GM10248 (cell line): ENCODE data around the gene POU6F2.
"Not testable (repeated sequence)": the region's sequence is repeated elsewhere in the genome, so short reads cannot be mapped to it uniquely, and the experiment has no call there.

Experiments
- CTCF ChIA-PET: fragments of 300-600 bp; sonication (Branson Sonifier 250); formaldehyde crosslinking; extraction: SDS; loops from one replicate; lab custom pipeline; 2021; ENCODE audit warnings: antibody characterized with exemption; lab: Yijun Ruan, JAX
- POLR2A ChIA-PET: fragments of 350-650 bp; sonication (Branson Sonifier 250); formaldehyde crosslinking; extraction: SDS; loops from one replicate; lab custom pipeline; 2020; ENCODE audit warnings: antibody characterized with exemption; lab: Yijun Ruan, JAX
- DNase-seq: peaks from one replicate; pipeline ENCODE4 v3.0.0; 2012; ENCODE audit errors: extremely low spot score
- CTCF ChIP-seq: IDR thresholded peaks from 2 replicates; pipeline ENCODE4 v1.5.1; 2012; ENCODE audit warnings: mild to moderate bottlenecking, low read depth; ENCODE audit errors: extremely low read depth, missing control alignments, control extremely low read depth

POU6F2 gene

GRCh38 chr7:39321245-39321644 lies 343.5 kb downstream of the POU6F2 start:
- no peak for TF ChIP-seq CTCF
- POLR2A ChIA-PET, result no interaction called here
- DNase-seq, result no peak
- CTCF ChIA-PET, result interaction anchor here (1.3 kb wide), 1 partner anchor 47 kb away, joined by 3 read pairs; no protein-coding TSS in a partner anchor

DNA sequence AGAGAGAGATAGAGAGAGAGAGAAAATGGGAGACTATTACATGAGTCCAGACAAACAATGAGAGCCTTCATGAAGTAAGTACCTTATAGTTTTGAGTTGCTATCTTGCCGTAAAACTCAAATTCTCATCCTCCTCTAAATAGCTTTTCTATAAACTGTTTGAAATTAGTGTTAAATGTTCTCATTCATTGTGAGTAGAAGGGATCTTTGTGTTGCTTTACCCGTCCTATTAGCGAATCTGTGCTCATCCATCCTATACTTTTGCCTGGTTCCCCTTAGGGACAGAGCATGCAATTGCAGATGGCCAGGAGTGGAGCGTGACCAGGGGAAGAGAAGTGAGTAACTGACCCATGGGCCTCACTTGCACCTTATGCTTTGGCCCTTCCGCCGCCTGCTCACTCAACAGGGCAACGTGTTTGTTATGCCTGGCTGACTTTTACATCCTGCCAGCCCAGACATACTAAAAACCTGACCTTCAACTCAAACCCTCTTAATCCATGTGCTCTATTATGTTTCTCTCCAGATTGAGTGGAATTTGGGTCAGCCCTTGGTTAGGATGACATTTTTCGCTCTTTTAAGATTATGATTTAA lies 344.3 kb downstream of the POU6F2 start:
- CTCF ChIA-PET, result no interaction called here
- POLR2A ChIA-PET, result no interaction called here
- no peak for TF ChIP-seq CTCF
- no peak for DNase-seq

DNA sequence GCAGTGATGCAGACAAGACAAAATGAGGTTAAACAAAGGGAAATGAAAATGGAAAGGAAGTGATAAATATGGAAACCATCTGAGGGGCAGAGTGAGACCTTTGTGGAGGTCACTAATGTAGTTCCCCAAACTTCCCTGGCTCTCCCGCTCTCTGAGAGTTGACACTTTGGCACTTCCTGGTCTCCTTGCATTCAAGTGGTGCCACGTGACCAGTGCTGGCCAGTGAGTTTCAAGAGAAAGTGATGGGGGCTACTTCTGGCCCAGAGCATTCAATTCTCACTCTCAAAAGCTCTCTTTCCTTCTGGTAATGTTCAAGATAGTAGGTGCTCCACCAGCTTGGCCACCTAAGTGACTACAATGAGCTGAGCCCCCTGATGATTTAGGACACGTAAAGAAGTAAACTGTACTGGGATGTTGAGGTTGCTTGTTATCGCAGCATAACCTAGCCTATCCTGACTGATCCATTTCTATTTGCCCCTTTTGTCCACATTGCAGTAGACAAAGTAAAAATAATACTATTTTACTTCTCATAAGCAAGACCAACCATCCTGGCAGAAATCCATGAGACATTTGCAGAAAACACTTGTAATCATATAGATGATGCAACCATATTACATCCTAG lies 346.5 kb downstream of the POU6F2 start:
- no peak for DNase-seq
- ChIA-PET CTCF (interaction anchor here (0.7 kb wide), 1 partner anchor 9 kb away, joined by 3 read pairs; no protein-coding TSS in a partner anchor), POLR2A (no interaction called here)
- no peak for TF ChIP-seq CTCF

- POLR2A ChIA-PET, DNase-seq: not testable (repeated sequence)
- CTCF ChIA-PET, result interaction anchor here (1.1 to 2.0 kb wide), 2 partner anchors 10 to 24 kb away, joined by 3 to 4 read pairs; no protein-coding TSS in a partner anchor
Observed at GRCh38 chr7:39331607-39332006, 353.9 kb downstream of the POU6F2 start.

DNA sequence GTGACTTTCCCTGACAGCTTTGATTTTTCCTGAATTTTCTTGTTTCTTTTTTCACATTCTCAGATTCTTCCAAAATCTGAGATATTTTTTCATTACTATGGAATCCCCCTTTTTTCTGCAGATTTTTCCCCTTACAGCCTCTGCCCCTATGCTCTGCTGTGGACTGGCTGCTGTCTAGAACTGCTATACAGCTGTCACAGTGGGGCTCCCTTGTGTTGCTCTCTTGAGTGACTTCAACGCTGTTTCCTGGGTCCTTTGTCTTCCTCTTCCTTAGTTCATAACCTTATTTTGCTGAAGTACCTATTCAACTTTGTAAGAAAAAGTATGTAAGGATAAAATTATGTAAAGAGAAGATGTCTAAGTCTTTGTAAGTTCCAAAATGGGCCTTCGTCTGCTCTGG lies 354.4 kb downstream of the POU6F2 start:
- POLR2A ChIA-PET, result no interaction called here
- no peak for TF ChIP-seq CTCF
- CTCF ChIA-PET, result interaction anchor here (1.1 to 2.0 kb wide), 2 partner anchors 9 to 24 kb away, joined by 3 to 4 read pairs; no protein-coding TSS in a partner anchor
- no peak for DNase-seq

GRCh38 chr7:39333701-39334100 lies 356.0 kb downstream of the POU6F2 start:
- ChIA-PET CTCF (interaction anchor here (1.0 kb wide), 1 partner anchor 9 kb away, joined by 3 read pairs; no protein-coding TSS in a partner anchor), POLR2A (no interaction called here)
- no peak for TF ChIP-seq CTCF
- no peak for DNase-seq

- CTCF ChIA-PET, result no interaction called here
Observed at GRCh38 chr7:39336442-39336841, 358.7 kb downstream of the POU6F2 start.

More at GRCh38 chr7:39336442-39336841, 358.7 kb downstream of the POU6F2 start:
- no peak for DNase-seq
- POLR2A ChIA-PET, result no interaction called here
- no peak for TF ChIP-seq CTCF
